ENCODE data around the gene ZNF783.
"Not testable (repeated sequence)": the region's sequence is repeated elsewhere in the genome, so short reads cannot be mapped to it uniquely, and the experiment has no call there.

ZNF783 gene

GRCh38 chr7:149300620-149301285, 38.8 kb downstream of the ZNF783 start:
- no peak for DNase-seq (ENCODE audit: low read depth)

DNA sequence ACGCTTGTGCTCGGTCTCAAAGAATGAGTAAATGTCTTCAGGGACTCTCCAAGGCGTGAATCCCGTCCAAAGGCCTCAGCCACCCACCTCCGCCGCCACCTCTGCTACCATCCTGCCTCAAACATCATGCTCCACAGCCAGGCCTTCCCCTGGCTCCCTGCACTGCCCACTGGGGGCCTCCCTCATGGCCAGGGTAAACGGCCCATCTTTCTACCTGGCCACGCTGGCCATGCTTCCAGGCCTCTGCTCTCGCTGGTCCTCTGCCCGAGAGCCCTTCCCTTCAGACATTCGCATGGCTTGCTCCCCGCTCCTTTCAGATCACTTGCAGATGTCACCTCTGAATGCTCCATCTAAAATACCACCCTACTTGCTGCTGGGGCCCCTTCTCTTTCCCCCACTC, 40.2 kb downstream of the ZNF783 start:
- no peak for DNase-seq (ENCODE audit: low read depth)

- no peak for DNase-seq (ENCODE audit: low read depth)
Observed at GRCh38 chr7:149302865-149303264, 40.9 kb downstream of the ZNF783 start.

- DNase-seq (ENCODE audit: low read depth), result no peak
Observed at GRCh38 chr7:149304006-149304405, 42.0 kb downstream of the ZNF783 start.

- DNase-seq (ENCODE audit: low read depth), result no peak
Observed at GRCh38 chr7:149306854-149307253, 44.9 kb downstream of the ZNF783 start.

- DNase-seq (ENCODE audit: low read depth), result no peak
Observed at GRCh38 chr7:149307775-149308501, 45.9 kb downstream of the ZNF783 start.

- DNase-seq (ENCODE audit: low read depth), result no peak
Observed at GRCh38 chr7:149310113-149310836, 48.3 kb downstream of the ZNF783 start.

GRCh38 chr7:149310990-149311573, 49.1 kb downstream of the ZNF783 start:
- DNase-seq (ENCODE audit: low read depth), result no peak

DNA sequence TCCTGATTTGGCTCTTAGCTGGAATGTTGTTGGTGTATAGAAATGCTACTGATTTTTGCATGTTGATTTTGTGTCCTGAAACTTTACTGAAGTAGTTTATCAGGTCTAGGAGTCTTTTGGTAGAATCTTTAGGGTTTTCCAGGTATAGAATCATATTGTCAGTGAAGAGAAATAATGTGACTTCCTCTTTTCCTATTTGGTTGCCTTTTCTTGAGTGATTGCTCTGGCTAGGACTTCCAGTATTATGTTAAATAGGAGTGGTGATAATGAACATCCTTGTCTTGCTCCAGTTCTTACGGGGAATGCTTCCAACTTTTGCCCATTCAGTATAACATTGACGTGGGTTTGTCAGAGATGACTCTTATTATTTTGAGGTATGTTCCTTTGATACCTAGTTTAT, 52.0 kb downstream of the ZNF783 start:
- DNase-seq (ENCODE audit: low read depth), result no peak

DNA sequence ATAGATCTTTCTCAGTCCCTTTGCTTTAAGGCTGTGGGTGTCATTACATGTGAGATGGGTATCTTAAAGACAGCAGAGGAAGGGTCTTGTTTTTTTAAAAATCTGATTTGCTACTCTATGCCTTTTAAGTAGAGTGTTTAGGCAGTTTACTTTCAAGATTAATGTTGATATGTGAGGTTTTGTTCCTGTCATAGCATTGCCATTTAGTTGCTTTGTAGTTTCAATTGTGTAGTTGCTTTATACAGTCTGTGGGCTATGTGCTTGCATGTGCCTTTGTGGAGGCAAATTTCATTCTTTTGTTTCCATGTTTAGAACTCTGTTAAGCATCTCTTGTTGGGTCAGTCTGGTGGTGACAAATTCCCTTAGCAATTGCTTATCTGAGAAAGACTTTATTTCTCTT, 54.6 kb downstream of the ZNF783 start:
- no peak for DNase-seq (ENCODE audit: low read depth)

GRCh38 chr7:149317496-149317895, 55.5 kb downstream of the ZNF783 start:
- DNase-seq (ENCODE audit: low read depth), result no peak

DNA sequence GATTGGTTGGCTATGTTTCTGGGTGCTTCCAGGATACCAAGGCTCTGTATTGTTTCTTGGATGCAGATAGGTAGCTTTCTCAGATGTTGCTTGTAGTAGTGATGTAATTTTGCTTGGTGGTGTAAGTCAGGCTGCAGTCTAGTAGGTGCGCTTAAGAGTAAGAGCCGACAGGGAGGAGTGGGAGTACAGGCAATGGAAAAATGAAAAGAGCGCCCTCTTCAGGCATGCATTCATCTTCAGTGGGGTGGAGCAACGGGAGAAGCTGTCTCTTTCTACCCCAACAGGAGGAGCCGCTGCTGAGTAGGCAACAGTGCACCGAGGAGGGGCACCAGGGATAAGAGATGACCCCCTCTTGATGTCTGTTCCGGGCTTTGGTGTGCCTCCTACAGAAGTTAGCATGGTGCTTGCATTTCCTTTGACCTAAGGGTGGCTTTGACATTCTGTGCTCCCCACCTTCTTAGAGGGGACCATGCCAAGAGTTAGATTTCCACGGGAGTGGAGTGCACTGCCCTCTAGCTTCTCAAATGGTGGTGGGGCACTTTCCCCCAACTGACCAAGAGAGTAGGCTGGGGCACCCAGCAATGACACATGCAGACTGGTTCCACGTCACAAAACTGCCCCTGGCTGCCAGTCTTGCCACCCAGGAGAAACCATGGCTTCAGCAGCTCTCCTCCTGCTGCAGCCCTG, 56.1 kb downstream of the ZNF783 start:
- DNase-seq (ENCODE audit: low read depth), result no peak

DNA sequence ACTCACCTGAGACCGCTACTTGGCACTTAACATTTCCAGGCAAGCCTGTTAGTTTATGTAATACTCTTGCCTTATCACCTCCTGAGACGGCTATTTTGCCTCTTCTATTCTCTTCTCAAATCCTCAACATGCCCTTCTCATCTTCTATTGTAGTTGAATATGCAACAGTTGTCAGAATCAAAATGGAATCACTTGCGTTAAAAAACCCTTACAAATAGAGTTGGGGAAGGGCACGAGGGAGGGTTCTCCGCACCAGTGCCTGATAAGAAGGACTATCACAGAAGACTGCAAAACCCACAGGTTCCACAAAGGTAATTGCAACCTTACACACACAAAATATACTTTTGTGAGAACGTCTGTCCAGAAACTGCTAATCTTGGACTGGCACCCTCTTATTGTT, 57.4 kb downstream of the ZNF783 start:
- no peak for DNase-seq (ENCODE audit: low read depth)

GRCh38 chr7:149320313-149321124, 58.5 kb downstream of the ZNF783 start:
- DNase-seq (ENCODE audit: low read depth), result no peak

- not testable (repeated sequence) for DNase-seq (ENCODE audit: low read depth)
Observed at GRCh38 chr7:149321125-149321905, 59.3 kb downstream of the ZNF783 start.

DNA sequence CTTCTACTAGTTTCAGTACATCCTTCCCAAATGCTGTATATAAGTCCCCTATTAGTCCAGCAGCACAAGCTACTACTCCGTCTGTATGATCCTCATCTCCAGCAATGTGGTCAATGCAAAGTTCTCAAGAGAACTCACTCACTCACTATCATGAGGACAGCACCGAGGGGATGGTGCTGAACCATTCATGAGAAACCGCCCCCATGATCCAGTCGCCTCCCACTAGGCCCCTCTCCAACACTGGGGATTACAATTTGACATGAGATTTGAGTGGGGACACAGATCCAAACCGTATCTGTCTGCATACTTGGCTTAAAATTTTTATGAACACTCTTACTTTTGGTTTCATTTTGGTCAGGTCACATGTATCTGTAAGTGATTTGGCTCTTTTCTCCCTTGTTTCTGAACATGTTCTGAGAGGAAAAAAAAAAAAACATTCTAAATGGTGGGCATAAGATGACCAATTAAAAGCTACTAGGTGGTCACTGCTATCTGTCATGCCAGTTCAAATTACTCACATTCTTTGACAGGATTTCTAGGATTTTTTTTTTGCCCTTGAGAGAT, 60.1 kb downstream of the ZNF783 start:
- DNase-seq (ENCODE audit: low read depth), result no peak

DNA sequence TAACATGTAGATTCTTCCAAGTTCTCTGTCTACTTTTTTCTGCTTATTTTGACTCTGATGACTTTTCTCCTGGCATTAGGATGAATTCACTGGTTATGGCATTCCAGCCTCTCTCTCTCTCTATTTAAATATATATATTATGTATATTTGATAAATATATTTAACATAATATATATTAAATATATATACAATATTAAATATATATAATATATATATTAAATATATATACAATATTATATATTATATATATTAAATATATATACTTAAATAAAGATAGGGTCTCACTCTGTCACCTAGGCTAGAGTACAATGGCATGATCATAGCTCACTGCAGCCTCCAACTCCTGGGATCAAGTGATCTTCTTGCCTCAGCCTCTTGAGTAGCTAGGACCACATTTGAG, 60.7 kb downstream of the ZNF783 start:
- no peak for DNase-seq (ENCODE audit: low read depth)

GRCh38 chr7:149325248-149325647, 63.3 kb downstream of the ZNF783 start:
- no peak for DNase-seq (ENCODE audit: low read depth)

GRCh38 chr7:149329265-149329664, 67.3 kb downstream of the ZNF783 start:
- DNase-seq (ENCODE audit: low read depth), result no peak

GRCh38 chr7:149329766-149330334, 67.9 kb downstream of the ZNF783 start:
- no peak for DNase-seq (ENCODE audit: low read depth)
